ENCODE measurements around the gene PRPF40B. TPM values are rescaled to one million over a fixed set of nuclear protein-coding genes. Genes with fewer than 3 reads are reported as not detected.

The PRPF40B gene
- total RNA-seq, 1 donor from 2014 or later = 19.9 TPM

DNA sequence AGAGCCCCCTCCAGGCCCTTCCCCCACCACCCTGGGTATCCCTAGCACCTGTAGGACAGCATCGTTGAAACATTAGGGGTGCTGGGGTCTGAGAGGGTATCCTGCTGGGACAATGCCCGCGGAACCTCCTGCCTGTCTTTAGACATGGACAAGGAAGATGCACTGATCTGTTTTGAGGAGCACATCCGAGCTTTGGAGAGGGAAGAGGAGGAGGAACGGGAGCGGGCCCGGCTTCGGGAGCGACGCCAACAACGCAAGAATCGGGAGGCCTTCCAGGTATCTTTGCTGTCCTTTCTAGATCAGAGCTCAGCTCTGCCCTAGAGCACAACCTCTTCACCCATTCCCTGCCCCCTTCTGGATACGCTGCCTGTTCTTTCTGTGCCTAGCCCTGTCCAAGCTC is 13.2 kb downstream of the PRPF40B start:
- DNase-seq = no peak
- TF ChIP-seq, protein P1, sequence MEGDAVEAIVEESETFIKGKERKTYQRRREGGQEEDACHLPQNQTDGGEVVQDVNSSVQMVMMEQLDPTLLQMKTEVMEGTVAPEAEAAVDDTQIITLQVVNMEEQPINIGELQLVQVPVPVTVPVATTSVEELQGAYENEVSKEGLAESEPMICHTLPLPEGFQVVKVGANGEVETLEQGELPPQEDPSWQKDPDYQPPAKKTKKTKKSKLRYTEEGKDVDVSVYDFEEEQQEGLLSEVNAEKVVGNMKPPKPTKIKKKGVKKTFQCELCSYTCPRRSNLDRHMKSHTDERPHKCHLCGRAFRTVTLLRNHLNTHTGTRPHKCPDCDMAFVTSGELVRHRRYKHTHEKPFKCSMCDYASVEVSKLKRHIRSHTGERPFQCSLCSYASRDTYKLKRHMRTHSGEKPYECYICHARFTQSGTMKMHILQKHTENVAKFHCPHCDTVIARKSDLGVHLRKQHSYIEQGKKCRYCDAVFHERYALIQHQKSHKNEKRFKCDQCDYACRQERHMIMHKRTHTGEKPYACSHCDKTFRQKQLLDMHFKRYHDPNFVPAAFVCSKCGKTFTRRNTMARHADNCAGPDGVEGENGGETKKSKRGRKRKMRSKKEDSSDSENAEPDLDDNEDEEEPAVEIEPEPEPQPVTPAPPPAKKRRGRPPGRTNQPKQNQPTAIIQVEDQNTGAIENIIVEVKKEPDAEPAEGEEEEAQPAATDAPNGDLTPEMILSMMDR (IDR thresholded peaks at IDR 0.05) = no peak
- H3K27ac ChIP-seq = no peak overlapping the region

DNA sequence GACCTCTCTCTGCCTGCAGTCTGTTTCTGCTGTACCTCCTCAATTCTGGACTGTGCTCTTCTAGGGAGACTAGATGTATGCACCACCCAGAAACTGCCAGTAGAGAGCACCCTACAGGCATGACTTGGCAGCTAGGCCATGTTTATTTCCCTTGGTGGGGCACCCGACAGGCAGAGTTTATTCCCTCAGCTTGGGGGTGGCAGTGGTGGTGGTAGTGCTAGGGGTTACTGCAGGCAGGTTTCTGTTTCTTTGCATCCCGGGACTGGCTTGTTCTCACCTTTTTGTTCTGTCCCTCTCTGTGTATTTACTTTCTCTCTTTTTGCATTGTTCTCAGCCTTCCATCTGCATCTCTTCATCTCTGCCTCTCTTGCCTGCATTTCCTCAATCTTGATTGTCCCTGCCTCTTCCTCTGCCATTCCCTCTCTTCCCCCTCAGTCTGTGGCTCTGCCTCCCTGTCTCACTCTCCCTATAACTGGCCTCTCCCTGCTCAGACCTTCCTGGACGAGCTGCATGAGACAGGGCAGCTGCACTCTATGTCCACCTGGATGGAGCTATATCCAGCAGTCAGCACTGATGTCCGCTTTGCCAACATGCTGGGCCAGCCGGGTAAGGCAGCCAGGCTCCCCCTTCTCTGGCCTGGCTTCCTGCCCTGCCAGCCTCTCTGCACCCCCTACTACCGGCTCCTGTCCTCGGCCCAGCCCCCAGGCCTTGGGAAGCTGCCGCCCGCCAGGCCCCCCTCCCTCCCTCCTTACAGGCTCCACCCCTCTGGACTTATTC is 13.8 kb downstream of the PRPF40B start:
- intact Hi-C loops (cut with DNase I) = no loop called here
- Histone ChIP-seq H3K27ac (no peak overlapping the region), H3K27me3 (no peaks in the 10 kb centered on the region), H3K9me3 (no peaks in the 10 kb centered on the region), H3K36me3 (peaks cover 11% of the 10 kb centered on the region), H3K4me3 (no peak overlapping the region), H3K4me1 (peaks cover 6% of the 10 kb centered on the region)
- TF ChIP-seq, protein P1 (IDR thresholded peaks at IDR 0.05) = peak; percentile 63
- no peak for DNase-seq
- ATAC-seq = peak; percentile 75

More for the DNA sequence above, 13.2 kb downstream of the PRPF40B start:
- Histone ChIP-seq H3K4me1 (peaks cover 6% of the 10 kb centered on the region), H3K36me3 (peaks cover 5% of the 10 kb centered on the region), H3K27me3 (no peaks in the 10 kb centered on the region), H3K9me3 (no peaks in the 10 kb centered on the region), H3K4me3 (no peak overlapping the region)
- no peak for ATAC-seq
- intact Hi-C loops (cut with DNase I) = no loop called here

DNA sequence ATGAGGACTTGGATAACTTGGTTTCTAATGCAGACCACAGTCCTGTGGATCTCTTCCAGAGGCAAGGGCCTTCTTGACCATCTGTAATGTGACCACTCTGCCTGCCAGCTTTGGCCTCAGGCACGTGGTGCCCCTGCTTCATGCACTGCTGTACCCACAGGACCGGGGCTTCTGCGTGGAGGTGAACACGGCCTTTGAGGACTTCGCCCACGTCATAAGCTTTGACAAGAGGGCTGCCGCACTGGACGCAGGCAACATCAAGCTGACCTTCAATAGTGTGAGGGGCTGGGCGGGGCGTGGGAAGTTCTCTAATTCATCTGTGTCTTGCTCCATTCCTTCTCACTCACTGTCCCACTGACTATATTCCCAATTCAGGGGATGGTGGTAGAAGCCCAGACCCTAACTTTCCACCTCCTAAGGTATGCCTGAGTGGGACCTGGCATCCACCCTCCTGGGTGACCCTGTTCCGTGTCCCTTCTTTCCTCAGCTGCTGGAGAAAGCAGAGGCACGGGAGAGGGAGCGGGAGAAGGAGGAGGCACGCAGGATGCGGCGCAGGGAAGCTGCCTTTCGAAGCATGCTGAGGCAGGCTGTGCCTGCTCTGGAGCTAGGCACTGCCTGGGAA is 18.5 kb downstream of the PRPF40B start:
- intact Hi-C loops (cut with DNase I) = no loop called here
- DNase-seq = no peak
- Histone ChIP-seq H3K4me3 (no peak overlapping the region), H3K4me1 (peaks cover 15% of the 10 kb centered on the region), H3K9me3 (no peaks in the 10 kb centered on the region), H3K27me3 (no peaks in the 10 kb centered on the region), H3K27ac (no peak overlapping the region), H3K36me3 (peaks cover 46% of the 10 kb centered on the region)
- no peak for ATAC-seq
- TF ChIP-seq, protein P1 (IDR thresholded peaks at IDR 0.05) = no peak

DNA sequence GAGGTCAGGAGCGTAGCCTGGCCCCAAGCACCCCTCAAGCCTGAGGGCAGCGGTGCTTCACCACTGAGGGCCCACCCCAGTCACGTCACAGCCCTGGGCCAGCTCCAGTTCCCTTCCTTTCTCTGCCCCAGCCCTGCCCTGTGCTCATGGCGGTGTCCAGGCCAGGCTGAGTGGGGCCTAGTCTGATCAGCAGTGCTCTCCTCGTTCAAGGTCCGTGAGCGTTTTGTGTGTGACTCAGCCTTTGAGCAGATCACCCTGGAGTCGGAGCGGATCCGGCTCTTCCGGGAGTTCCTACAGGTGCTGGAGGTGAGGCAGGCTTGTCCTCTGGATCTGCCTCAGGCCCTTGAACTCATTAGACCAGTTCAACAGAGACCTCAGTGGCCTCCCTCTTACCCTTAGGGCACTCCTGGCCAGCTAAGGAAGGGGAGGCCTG is 19.0 kb downstream of the PRPF40B start:
- TF ChIP-seq, protein P1 (IDR thresholded peaks at IDR 0.05) = no peak
- intact Hi-C loops (cut with DNase I) = no loop called here
- Histone ChIP-seq H3K9me3 (no peaks in the 10 kb centered on the region), H3K27ac (no peak overlapping the region), H3K36me3 (peaks cover 49% of the 10 kb centered on the region), H3K4me3 (no peak overlapping the region), H3K4me1 (peaks cover 16% of the 10 kb centered on the region), H3K27me3 (no peaks in the 10 kb centered on the region)
- ATAC-seq = no peak
- no peak for DNase-seq

DNA sequence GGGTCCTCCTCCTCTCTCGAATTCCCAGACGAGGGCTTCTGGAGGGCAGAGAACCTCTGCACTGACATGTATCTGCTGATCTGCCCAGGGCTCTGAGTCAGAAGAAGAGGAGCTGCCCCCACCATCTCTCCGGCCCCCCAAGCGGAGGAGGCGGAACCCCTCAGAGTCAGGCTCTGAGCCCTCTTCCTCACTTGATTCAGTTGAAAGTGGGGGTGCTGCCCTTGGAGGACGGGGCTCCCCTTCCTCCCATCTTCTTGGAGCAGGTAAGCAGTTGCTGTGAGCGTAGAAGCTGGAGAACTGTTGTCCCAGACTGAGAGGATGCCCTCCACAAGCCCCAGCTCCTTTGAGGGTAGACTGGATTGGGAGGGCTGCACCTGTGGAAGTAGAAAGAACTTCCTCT is 19.8 kb downstream of the PRPF40B start:
- H3K27ac ChIP-seq = no peak overlapping the region
- TF ChIP-seq, protein P1 (IDR thresholded peaks at IDR 0.05) = no peak
- peaks cover 56% of the 10 kb centered on the region for H3K36me3 ChIP-seq
- H3K27me3 ChIP-seq = no peaks in the 10 kb centered on the region
- ATAC-seq (no peak), DNase-seq (no peak)
- no peaks in the 10 kb centered on the region for H3K9me3 ChIP-seq
- intact Hi-C loops (cut with DNase I) = no loop called here
- no peak overlapping the region for H3K4me3 ChIP-seq
- H3K4me1 ChIP-seq = peaks cover 21% of the 10 kb centered on the region
